Panc1 (cell line): ENCODE results near the gene NT5C2. TPM values are rescaled to one million over a fixed set of nuclear protein-coding genes. Genes with fewer than 3 reads are reported as not detected.

Experiments used
- ATAC-seq: fragments of 200-7000 bp; cut with Tn5 transposase; 2 replicates; pipeline ENCODE4 v1.9.1; 2020; ENCODE audit warnings: mild to moderate bottlenecking, moderate library complexity
- BruUV-seq: library from RNA; stranded (reverse); fragments of 400-500 nt; replicated peaks from 2 replicates; lab custom pipeline; 2021; lab: Mats Ljungman, UMichigan
- CTCF ChIA-PET: fragments of 300-600 bp; sonication (Branson Sonifier 250); formaldehyde crosslinking; loops from one replicate; lab custom pipeline; 2022; ENCODE audit warnings: antibody characterized with exemption; lab: Charles Lee
- POLR2A ChIA-PET: fragments of 300-600 bp; sonication (Branson Sonifier 250); formaldehyde crosslinking; loops from one replicate; lab custom pipeline; 2022; ENCODE audit warnings: antibody characterized with exemption; lab: Charles Lee
- DNase-seq: peaks from one replicate; pipeline ENCODE4 v3.0.0-alpha.2; 2010; ENCODE audit warnings: low read depth, low spot score
- H3K27ac ChIP-seq: 2 replicates; pipeline ENCODE4 v1.5.1; 2011; ENCODE audit warnings: mild to moderate bottlenecking, low read length, inconsistent platforms
- H3K27me3 ChIP-seq: fragments of 200-500 bp; sonication (Bioruptor generic); 2 replicates; pipeline ENCODE4 v1.6.0; 2014; ENCODE audit warnings: low read length, inconsistent platforms; ENCODE audit not compliant: control insufficient read depth, insufficient read depth
- H3K36me3 ChIP-seq: fragments of 200-500 bp; sonication (Bioruptor generic); 2 replicates; pipeline ENCODE4 v1.5.1; 2014; ENCODE audit warnings: inconsistent platforms, mild to moderate bottlenecking, low read length, moderate library complexity; ENCODE audit not compliant: control insufficient read depth, insufficient read depth
- H3K4me1 ChIP-seq: 2 replicates; pipeline ENCODE4 v1.5.1; 2011; ENCODE audit warnings: inconsistent platforms, mild to moderate bottlenecking, low read length, moderate library complexity; ENCODE audit not compliant: control insufficient read depth, insufficient read depth
- H3K4me3 ChIP-seq, 2 experiments: 2 replicates each; pipeline ENCODE4 v1.5.1; 2011 to 2012; ENCODE audit warnings: low read depth in 2 of 2, low read length in 2 of 2, mild to moderate bottlenecking in 2 of 2, inconsistent platforms in 1 of 2, moderate library complexity in 1 of 2
- H3K9me3 ChIP-seq: fragments of 200-500 bp; sonication (Bioruptor generic); 2 replicates; pipeline ENCODE4 v1.5.1; 2014; ENCODE audit warnings: low read depth, mild to moderate bottlenecking, inconsistent platforms, low read length, moderate library complexity; ENCODE audit not compliant: control insufficient read depth, insufficient read depth
- POLR2AphosphoS5 ChIP-seq: IDR thresholded peaks from 2 replicates; pipeline ENCODE4 v1.6.1; 2012; ENCODE audit warnings: mild to moderate bottlenecking, low read depth, low read length, moderate library complexity
- SIN3A ChIP-seq: IDR thresholded peaks from 2 replicates; pipeline ENCODE4 v1.6.1; 2012; ENCODE audit warnings: low read depth, mild to moderate bottlenecking, low read length, moderate library complexity, borderline replicate concordance; ENCODE audit not compliant: insufficient read depth
- TCF7L2 ChIP-seq: IDR thresholded peaks from 2 replicates; pipeline ENCODE4 v1.6.1; 2011; ENCODE audit warnings: mild to moderate bottlenecking, low read depth, low read length, inconsistent platforms
- in situ Hi-C: cut with HindIII; loops from 2 replicates; pipeline ENCODE4 v1.10.0; 2016; ENCODE audit warnings: low sequenced_read_pairs, low pct_unique_long_range_greater_than_20kb
- intact Hi-C: fragments of 100-400 bp; cut with micrococcal nuclease; formaldehyde crosslinking; loops from one replicate; pipeline ENCODE4 v1.10.0; 2022; ENCODE audit not compliant: unreplicated experiment
- total RNA-seq: library from RNA; stranded (reverse); gene quantifications from one replicate; pipeline ENCODE4 v1.2.1, GENCODE V29; 2021; ENCODE audit not compliant: unreplicated experiment
- TF ChIP-seq, protein P1 (sequence below), 2 experiments: IDR thresholded peaks; 2 replicates each; pipeline ENCODE4 v1.6.1; 2011 to 2012; ENCODE audit warnings: low read depth in 2 of 2, control low read depth in 1 of 2, low read length in 1 of 2, mild to moderate bottlenecking in 1 of 2, moderate library complexity in 1 of 2; ENCODE audit not compliant: insufficient read depth in 1 of 2
- TF ChIP-seq, protein P2 (sequence below): fragments of 450-650 bp; IDR thresholded peaks from 2 replicates; pipeline ENCODE4 v1.5.1; 2017; ENCODE audit warnings: mild to moderate bottlenecking

The NT5C2 gene
- total RNA-seq, 1 experiment from 2014 or later: 150 TPM

DNA sequence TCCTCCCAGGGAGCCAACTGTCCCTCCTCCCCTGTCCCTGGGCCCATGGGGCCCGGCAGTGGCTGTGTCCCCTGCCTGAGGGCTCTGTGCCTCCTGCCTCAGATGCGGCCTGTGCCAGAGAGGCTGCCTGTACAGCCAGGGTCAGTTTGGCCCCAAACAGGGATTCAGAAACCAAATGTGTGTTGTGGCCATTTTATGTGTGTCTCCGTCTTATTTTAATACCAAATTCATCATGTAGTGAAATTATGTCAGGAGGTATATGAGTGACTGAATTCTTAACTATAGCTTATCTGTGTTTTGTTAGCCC is 114.8 kb downstream of the NT5C2 start:
- no peaks in the 10 kb centered on the region for H3K4me1 ChIP-seq
- DNase-seq (no peak), ATAC-seq (no peak)
- H3K27me3 ChIP-seq: no peaks in the 10 kb centered on the region
- BruUV-seq: no TSS peak
- H3K27ac ChIP-seq: no peak overlapping the region
- CTCF ChIA-PET: no interaction called here
- TF ChIP-seq, protein P1, sequence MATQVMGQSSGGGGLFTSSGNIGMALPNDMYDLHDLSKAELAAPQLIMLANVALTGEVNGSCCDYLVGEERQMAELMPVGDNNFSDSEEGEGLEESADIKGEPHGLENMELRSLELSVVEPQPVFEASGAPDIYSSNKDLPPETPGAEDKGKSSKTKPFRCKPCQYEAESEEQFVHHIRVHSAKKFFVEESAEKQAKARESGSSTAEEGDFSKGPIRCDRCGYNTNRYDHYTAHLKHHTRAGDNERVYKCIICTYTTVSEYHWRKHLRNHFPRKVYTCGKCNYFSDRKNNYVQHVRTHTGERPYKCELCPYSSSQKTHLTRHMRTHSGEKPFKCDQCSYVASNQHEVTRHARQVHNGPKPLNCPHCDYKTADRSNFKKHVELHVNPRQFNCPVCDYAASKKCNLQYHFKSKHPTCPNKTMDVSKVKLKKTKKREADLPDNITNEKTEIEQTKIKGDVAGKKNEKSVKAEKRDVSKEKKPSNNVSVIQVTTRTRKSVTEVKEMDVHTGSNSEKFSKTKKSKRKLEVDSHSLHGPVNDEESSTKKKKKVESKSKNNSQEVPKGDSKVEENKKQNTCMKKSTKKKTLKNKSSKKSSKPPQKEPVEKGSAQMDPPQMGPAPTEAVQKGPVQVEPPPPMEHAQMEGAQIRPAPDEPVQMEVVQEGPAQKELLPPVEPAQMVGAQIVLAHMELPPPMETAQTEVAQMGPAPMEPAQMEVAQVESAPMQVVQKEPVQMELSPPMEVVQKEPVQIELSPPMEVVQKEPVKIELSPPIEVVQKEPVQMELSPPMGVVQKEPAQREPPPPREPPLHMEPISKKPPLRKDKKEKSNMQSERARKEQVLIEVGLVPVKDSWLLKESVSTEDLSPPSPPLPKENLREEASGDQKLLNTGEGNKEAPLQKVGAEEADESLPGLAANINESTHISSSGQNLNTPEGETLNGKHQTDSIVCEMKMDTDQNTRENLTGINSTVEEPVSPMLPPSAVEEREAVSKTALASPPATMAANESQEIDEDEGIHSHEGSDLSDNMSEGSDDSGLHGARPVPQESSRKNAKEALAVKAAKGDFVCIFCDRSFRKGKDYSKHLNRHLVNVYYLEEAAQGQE (IDR thresholded peaks at IDR 0.05; ENCODE audit: insufficient read depth in 1 of 2, low read depth in 2 of 2, low read length in 1 of 2): no peak
- TF ChIP-seq TCF7L2 (no peak), SIN3A (no peak), POLR2AphosphoS5 (no peak)
- TF ChIP-seq, protein P2, sequence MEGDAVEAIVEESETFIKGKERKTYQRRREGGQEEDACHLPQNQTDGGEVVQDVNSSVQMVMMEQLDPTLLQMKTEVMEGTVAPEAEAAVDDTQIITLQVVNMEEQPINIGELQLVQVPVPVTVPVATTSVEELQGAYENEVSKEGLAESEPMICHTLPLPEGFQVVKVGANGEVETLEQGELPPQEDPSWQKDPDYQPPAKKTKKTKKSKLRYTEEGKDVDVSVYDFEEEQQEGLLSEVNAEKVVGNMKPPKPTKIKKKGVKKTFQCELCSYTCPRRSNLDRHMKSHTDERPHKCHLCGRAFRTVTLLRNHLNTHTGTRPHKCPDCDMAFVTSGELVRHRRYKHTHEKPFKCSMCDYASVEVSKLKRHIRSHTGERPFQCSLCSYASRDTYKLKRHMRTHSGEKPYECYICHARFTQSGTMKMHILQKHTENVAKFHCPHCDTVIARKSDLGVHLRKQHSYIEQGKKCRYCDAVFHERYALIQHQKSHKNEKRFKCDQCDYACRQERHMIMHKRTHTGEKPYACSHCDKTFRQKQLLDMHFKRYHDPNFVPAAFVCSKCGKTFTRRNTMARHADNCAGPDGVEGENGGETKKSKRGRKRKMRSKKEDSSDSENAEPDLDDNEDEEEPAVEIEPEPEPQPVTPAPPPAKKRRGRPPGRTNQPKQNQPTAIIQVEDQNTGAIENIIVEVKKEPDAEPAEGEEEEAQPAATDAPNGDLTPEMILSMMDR: no peak
- H3K9me3 ChIP-seq: no peaks in the 10 kb centered on the region
- in situ Hi-C loops (no loop called here), intact Hi-C loops (no loop called here)
- H3K36me3 ChIP-seq: no peaks in the 10 kb centered on the region
- POLR2A ChIA-PET: no interaction called here
- H3K4me3 ChIP-seq: no peak overlapping the region

DNA sequence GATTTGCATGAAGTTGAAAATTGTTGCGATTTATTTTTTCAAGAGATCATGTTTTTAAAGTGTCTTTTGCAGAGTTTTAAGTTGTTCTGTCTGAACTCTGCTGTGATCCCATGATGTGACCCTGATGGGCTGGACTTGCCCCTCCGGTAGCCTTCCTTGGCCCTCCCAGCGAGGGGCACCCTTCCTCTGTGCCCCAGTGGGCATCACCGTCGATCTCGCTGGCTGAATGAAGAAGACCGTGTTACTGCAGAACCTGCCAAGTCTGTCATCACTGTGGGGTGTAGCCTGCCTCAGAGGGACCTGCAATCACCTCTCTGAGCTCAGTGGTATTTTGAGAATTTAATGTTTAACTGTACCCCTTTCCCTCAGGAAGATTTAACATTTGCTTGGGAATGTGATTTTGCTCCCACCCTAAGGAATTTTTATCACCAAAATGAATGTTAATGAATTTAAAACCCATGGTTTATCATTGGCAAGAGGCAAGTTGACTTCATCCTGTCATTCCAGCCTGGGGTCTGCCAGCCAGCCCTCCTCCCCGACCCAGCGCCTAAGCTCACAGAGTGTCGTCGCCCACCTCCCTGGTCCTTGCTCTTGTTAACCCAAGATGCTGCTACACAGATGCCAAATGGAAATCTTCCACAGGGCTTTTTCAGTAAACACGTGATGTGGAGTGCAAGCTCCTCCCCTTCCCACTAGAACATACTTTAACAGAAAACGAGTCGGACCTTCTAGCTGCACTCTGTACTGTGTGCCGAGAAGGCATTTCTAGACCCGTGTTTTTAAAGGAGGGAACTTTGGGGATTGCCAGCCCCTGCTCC is 115.4 kb downstream of the NT5C2 start:
- DNase-seq (no peak), ATAC-seq (no peak)
- Histone ChIP-seq H3K36me3 (no peaks in the 10 kb centered on the region), H3K27me3 (no peaks in the 10 kb centered on the region), H3K9me3 (no peaks in the 10 kb centered on the region), H3K4me1 (no peaks in the 10 kb centered on the region), H3K27ac (no peak overlapping the region), H3K4me3 (no peak overlapping the region)
- in situ Hi-C loops: no loop called here
- CTCF ChIA-PET: no interaction called here
- intact Hi-C loops: no loop called here
- TF ChIP-seq, protein P2: no peak
- TF ChIP-seq SIN3A (no peak), POLR2AphosphoS5 (no peak), TCF7L2 (no peak)
- TF ChIP-seq, protein P1 (IDR thresholded peaks at IDR 0.05; ENCODE audit: insufficient read depth in 1 of 2, low read depth in 2 of 2, low read length in 1 of 2): no peak
- POLR2A ChIA-PET: no interaction called here
- BruUV-seq: no TSS peak
